ENCODE results near the gene TPSAB1.

The TPSAB1 gene

DNA sequence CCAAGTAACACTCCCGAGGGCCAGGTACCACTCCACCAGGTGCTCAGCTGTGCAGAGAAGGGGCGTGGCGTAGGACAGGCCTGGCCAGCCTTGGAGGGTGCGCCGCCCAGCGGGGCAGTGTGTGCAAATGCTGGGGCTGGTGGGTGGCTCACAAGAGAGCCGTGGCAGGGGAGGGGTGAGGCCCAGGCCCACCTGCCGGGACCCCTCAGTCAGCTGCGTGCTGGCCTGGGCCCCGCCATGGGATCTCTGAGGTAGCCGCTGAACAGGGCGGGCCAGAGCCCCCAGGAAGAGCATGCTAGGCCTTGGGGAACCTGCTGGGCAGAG lies 24.2 kb upstream of the TPSAB1 start:
- no peak for DNase-seq (ENCODE audit: low read depth)
- TF ChIP-seq, protein P1, sequence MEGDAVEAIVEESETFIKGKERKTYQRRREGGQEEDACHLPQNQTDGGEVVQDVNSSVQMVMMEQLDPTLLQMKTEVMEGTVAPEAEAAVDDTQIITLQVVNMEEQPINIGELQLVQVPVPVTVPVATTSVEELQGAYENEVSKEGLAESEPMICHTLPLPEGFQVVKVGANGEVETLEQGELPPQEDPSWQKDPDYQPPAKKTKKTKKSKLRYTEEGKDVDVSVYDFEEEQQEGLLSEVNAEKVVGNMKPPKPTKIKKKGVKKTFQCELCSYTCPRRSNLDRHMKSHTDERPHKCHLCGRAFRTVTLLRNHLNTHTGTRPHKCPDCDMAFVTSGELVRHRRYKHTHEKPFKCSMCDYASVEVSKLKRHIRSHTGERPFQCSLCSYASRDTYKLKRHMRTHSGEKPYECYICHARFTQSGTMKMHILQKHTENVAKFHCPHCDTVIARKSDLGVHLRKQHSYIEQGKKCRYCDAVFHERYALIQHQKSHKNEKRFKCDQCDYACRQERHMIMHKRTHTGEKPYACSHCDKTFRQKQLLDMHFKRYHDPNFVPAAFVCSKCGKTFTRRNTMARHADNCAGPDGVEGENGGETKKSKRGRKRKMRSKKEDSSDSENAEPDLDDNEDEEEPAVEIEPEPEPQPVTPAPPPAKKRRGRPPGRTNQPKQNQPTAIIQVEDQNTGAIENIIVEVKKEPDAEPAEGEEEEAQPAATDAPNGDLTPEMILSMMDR (IDR thresholded peaks at IDR 0.05; ENCODE audit: low read depth, low read length, missing control alignments): no peak
- H3K4me3 ChIP-seq (ENCODE audit: low read depth, low read length): no peak overlapping the region

- TF ChIP-seq, protein P1 (IDR thresholded peaks at IDR 0.05; ENCODE audit: low read depth, low read length, missing control alignments): no peak
- DNase-seq (ENCODE audit: low read depth): no peak
- H3K4me3 ChIP-seq (ENCODE audit: low read depth, low read length): no peak overlapping the region
These were observed 23.7 kb upstream of the TPSAB1 start for GRCh38 chr16:1216681-1217400.

DNA sequence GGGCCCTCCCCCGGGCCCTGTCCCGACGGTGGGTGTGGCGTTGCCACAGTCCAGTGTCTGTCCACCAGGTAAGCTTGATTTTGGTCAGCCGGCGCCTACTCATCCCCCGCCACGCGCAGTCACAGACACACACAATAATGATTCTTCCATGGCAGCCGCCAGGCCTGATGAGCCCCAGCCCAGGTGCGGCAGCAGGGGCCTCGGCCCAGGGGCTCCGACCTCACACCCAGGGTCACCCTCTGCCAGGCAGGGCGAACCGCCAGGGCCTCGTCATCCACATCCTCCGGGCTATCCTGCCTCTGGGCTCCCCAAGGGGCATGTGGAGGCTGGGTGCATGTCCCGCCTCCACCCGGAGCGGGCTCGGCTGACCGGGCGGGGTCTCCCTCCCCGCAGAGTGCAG lies 23.0 kb upstream of the TPSAB1 start:
- no peak overlapping the region for H3K4me3 ChIP-seq (ENCODE audit: low read depth, low read length)
- no peak for DNase-seq (ENCODE audit: low read depth)
- TF ChIP-seq, protein P1 (IDR thresholded peaks at IDR 0.05; ENCODE audit: low read depth, low read length, missing control alignments): no peak

GRCh38 chr16:1218061-1218929 lies 22.2 kb upstream of the TPSAB1 start:
- no peak for DNase-seq (ENCODE audit: low read depth)
- no peak overlapping the region for H3K4me3 ChIP-seq (ENCODE audit: low read depth, low read length)
- TF ChIP-seq, protein P1 (IDR thresholded peaks at IDR 0.05; ENCODE audit: low read depth, low read length, missing control alignments): no peak

DNA sequence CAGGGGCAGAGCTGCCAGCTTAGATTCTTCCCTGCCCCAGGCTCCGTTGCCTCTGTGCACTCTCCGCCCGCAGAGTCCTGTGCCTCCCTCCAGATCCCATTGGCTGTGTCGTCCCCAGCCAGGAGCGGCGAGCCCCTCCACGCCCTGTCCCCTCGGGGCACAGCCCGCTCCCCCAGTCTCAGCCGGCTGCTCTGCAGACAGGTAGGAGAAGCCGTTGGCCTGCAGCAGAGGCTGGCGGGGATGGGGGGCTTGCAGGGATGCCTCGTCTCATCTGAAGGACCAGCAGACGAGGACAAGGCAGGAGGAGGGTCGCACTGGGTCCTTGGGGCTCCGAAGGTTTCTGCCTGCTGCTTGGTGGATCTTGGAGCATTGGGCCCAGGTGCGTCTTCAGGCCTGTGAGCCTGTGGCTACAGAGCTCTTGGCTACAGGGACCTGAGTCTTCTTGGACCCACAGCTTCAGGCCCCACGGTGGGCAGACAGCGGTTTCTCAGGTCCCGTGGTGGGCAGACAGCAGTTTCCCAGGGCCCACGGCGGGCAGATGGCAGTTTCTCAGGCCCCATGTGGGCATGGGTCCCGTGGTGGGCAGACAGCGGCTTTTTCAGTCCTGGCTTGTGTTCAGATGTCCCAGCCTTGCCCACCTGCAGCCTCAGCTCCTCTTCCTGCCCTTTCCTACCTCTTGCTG lies 21.4 kb upstream of the TPSAB1 start:
- no peak overlapping the region for H3K4me3 ChIP-seq (ENCODE audit: low read depth, low read length)
- TF ChIP-seq, protein P1 (IDR thresholded peaks at IDR 0.05; ENCODE audit: low read depth, low read length, missing control alignments): no peak
- DNase-seq (ENCODE audit: low read depth): no peak

- TF ChIP-seq, protein P1 (IDR thresholded peaks at IDR 0.05; ENCODE audit: low read depth, low read length, missing control alignments): no peak
- no peak overlapping the region for H3K4me3 ChIP-seq (ENCODE audit: low read depth, low read length)
- no peak for DNase-seq (ENCODE audit: low read depth)
These were observed 20.3 kb upstream of the TPSAB1 start for GRCh38 chr16:1220098-1220728.

All from GM12864 (cell line).